Measurements from ENCODE around the gene GPRIN1. TPM values are rescaled to one million over a fixed set of nuclear protein-coding genes. Genes with fewer than 3 reads are reported as not detected.
A peak's percentile ranks its signal among the peaks of the same experiment; 100 is the strongest.

Gene GPRIN1
- total RNA-seq, 1 experiment from 2014 or later, result 8.5 TPM

DNA sequence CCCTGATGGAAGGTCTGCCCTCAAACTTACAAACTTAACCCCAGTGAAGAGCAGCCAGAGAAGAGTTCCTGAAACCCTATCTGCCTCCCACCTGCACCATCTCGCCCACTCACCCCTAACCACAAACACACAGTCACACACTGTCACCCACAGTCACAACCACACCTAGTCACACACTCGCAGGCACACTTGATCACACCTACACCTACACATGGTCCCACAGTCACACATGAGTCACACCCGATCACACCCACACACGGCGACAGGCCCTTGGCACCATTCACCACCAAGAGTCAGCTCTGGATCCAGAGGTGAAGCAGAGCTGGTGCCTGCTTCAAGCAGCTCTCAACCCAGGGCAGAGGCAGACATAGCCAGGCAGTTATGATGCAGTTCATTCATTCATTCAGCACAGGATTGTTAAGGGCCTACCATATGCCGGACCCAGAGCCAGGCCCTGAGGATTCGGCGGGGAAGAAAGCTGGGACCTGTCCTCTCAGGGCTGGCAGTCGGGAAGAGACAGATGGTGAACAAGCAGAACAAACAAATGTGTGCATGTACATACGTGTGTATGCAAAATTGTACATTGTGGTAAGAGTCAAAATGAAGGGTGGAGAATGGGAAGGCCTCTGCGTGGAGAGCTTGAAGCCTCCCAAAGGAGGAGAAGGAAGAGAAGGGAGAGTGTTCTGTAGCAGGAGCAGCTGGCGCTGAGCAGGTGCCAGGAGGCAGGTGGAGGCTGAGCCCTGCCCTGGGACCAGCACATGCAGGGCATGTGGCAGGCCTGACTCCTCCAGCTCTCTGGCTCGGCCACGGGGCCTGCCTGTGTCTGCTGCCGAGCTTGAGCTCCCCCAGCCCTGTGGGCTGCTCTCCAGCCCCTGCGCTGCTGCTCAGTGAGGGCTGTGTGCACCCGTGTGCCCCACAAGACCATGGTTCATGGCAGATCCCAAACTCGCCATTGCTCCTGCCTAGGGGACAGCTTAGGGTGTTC is 43.7 kb upstream of the GPRIN1 start:
- ATAC-seq (no peak), DNase-seq (ENCODE audit: low spot score) (no peak)
- H3K9me3 Mint-ChIP-seq, result no peaks in the 10 kb centered on the region
- H3K36me3 Mint-ChIP-seq, result no peaks in the 10 kb centered on the region
- no peaks in the 10 kb centered on the region for H3K27me3 Mint-ChIP-seq (ENCODE audit: low read depth)
- ChIA-PET POLR2A (no interaction called here), CTCF (no interaction called here)
- peaks cover 22% of the 10 kb centered on the region for H3K4me1 Mint-ChIP-seq
- TF ChIP-seq, protein P1, sequence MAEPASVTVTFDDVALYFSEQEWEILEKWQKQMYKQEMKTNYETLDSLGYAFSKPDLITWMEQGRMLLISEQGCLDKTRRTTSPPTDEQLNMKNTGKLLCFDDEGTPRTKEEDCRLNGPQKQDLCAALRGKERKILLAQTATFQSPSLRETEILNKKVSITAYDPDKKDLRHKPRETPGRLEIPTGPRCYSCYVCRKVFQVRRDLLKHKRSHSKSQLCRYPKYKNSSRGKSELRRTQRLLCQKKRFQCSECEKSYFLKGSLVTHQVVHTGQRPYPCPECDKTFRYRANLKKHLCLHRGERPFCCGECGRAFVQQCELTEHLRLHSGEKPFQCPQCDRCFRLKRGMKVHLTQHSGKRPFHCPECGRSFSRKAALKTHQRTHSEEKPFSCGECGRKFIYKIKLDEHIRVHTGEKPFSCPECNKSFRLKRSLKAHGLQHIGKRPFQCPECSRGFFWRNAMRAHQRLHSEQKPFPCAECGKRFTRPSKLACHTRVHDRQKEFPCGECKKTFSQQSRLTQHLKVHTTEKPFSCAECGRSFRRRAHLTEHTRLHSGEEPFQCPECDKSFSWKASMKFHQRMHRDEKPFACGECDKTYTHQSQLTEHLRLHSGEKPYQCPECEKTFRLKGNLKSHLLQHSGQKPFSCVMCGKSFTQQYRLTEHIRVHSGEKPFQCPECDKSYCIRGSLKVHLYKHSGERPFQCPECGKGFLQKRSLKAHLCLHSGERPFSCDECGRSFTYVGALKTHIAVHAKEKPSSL (CRISPR knock-in tag; conservative IDR thresholded peaks at IDR 0.05), result no peak
- TF ChIP-seq, protein P2, sequence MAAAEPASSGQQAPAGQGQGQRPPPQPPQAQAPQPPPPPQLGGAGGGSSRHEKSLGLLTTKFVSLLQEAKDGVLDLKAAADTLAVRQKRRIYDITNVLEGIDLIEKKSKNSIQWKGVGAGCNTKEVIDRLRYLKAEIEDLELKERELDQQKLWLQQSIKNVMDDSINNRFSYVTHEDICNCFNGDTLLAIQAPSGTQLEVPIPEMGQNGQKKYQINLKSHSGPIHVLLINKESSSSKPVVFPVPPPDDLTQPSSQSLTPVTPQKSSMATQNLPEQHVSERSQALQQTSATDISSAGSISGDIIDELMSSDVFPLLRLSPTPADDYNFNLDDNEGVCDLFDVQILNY (CRISPR knock-in tag; IDR thresholded peaks at IDR 0.05), result no peak
- TF ChIP-seq ETV6 (CRISPR knock-in tag; IDR thresholded peaks at IDR 0.05) (no peak), NR1H2 (CRISPR knock-in tag; IDR thresholded peaks at IDR 0.05) (no peak)
- TF ChIP-seq, protein P3, sequence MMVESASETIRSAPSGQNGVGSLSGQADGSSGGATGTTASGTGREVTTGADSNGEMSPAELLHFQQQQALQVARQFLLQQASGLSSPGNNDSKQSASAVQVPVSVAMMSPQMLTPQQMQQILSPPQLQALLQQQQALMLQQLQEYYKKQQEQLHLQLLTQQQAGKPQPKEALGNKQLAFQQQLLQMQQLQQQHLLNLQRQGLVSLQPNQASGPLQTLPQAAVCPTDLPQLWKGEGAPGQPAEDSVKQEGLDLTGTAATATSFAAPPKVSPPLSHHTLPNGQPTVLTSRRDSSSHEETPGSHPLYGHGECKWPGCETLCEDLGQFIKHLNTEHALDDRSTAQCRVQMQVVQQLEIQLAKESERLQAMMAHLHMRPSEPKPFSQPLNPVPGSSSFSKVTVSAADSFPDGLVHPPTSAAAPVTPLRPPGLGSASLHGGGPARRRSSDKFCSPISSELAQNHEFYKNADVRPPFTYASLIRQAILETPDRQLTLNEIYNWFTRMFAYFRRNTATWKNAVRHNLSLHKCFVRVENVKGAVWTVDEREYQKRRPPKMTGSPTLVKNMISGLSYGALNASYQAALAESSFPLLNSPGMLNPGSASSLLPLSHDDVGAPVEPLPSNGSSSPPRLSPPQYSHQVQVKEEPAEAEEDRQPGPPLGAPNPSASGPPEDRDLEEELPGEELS (CRISPR knock-in tag; IDR thresholded peaks at IDR 0.05), result no peak
- no peak overlapping the region for H3K4me3 Mint-ChIP-seq
- H3K27ac Mint-ChIP-seq, result no peak overlapping the region

DNA sequence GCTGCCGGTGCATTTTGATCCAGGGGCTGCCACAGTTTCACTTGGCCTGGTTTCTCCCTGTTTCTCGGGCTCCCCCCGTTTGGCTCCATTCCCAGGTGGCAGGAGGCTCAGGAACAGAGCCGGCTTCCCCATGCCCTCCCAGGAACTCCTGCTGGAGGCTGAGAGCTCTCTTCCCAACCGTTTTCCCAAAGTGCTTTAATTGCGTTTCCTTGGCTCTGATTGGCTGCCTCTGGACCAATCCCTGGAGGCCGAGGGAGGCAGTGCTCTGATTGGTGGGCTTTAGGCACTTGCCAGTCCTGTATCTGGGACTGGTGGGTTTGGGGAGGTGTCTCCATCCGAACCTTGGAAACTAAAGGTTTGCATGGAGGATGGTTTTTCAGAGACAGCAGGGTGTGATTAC is 42.2 kb upstream of the GPRIN1 start:
- TF ChIP-seq NFYB (CRISPR knock-in tag; conservative IDR thresholded peaks at IDR 0.05; ENCODE audit: low read depth) (peak; percentile 50; the same call in 1 of the 2 replicates), ZNF232 (CRISPR knock-in tag; IDR thresholded peaks at IDR 0.05) (no peak)
- DNase-seq (ENCODE audit: low spot score) (no peak), ATAC-seq (peak; percentile 2; the same call in 1 of the 2 replicates)
- no peaks in the 10 kb centered on the region for H3K9me3 Mint-ChIP-seq
- no peak overlapping the region for H3K27ac Mint-ChIP-seq
- H3K4me3 Mint-ChIP-seq, result no peak overlapping the region
- H3K27me3 Mint-ChIP-seq (ENCODE audit: low read depth), result no peaks in the 10 kb centered on the region
- ChIA-PET POLR2A (no interaction called here), CTCF (interaction anchor here (6.8 kb wide), 1 partner anchor 7 kb away, joined by 112 read pairs; no protein-coding TSS in a partner anchor)
- H3K4me1 Mint-ChIP-seq, result peaks cover 25% of the 10 kb centered on the region
- H3K36me3 Mint-ChIP-seq, result no peaks in the 10 kb centered on the region

DNA sequence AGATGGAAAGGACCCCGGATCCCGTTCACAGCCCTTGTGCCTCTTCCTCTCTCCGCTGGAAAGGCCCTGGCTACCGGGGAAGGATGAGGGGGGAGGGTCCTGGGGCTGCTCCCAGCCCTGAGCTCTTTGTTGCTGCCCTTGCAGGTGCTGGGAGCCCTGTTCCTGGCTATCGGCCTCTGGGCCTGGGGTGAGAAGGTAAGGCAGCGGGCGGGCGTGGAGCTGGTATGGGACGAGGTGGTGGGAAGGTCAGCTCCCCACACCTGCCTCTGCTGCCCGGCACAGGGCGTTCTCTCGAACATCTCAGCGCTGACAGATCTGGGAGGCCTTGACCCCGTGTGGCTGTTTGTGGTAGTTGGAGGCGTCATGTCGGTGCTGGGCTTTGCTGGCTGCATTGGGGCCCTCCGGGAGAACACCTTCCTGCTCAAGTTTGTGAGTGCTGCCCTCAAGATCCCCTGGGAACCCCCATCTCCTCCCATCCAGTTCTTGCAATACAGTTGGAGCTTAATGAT is 41.6 kb upstream of the GPRIN1 start:
- TF ChIP-seq ZNF671 (CRISPR knock-in tag; IDR thresholded peaks at IDR 0.05) (no peak), MYBL2 (CRISPR knock-in tag; IDR thresholded peaks at IDR 0.05) (no peak)
- H3K4me1 Mint-ChIP-seq, result peaks cover 29% of the 10 kb centered on the region
- ChIA-PET POLR2A (no interaction called here), CTCF (interaction anchor here (0.7 to 6.8 kb wide), 2 partner anchors 8 to 161 kb away, joined by 3 to 112 read pairs; no protein-coding TSS in a partner anchor)
- ATAC-seq, result no peak
- no peak overlapping the region for H3K27ac Mint-ChIP-seq
- H3K36me3 Mint-ChIP-seq, result no peaks in the 10 kb centered on the region
- H3K9me3 Mint-ChIP-seq, result no peaks in the 10 kb centered on the region
- no peaks in the 10 kb centered on the region for H3K27me3 Mint-ChIP-seq (ENCODE audit: low read depth)
- no peak for DNase-seq (ENCODE audit: low spot score)
- H3K4me3 Mint-ChIP-seq, result no peak overlapping the region

DNA sequence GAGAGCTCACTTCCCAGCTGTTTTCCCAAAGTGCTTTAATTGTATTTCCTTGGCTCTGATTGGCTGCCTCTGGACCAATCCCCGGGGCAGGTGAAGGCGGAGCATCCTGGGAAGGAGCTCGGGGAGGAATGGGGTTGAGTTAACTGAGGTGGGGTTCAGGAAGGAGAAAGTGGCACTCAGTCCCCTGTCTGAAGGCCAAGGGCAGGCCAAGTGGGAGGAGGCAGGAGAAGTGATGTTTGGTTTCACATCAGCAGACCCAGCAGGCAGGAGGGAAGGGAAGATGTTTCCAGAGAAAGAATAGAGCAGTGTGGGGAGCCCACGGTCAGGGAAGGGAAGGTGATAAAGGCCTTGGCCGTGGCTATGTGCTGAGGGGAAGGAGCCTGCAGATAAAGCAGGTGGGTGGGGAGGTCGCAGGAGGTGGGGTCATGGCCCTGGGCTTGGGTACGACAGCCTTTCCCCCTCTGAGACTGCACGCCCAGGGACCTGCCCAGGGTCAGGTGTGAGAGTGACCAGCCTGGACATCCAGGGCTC is 40.5 kb upstream of the GPRIN1 start:
- POLR2A ChIA-PET, result no interaction called here
- Mint-ChIP-seq H3K27me3 (ENCODE audit: low read depth) (no peaks in the 10 kb centered on the region), H3K9me3 (no peaks in the 10 kb centered on the region), H3K36me3 (no peaks in the 10 kb centered on the region), H3K4me3 (no peak overlapping the region), H3K4me1 (peaks cover 35% of the 10 kb centered on the region), H3K27ac (no peak overlapping the region)
- TF ChIP-seq TEAD4 (CRISPR knock-in tag; IDR thresholded peaks at IDR 0.05), result no peak
- TF ChIP-seq, protein P3 (CRISPR knock-in tag; IDR thresholded peaks at IDR 0.05), result no peak
- no peak for TF ChIP-seq ZNF416 (CRISPR knock-in tag; IDR thresholded peaks at IDR 0.05)
- no peak for TF ChIP-seq MYBL2 (CRISPR knock-in tag; IDR thresholded peaks at IDR 0.05)
- no peak for TF ChIP-seq SP1 (CRISPR knock-in tag; conservative IDR thresholded peaks at IDR 0.05)
- TF ChIP-seq, protein P1 (CRISPR knock-in tag; conservative IDR thresholded peaks at IDR 0.05), result no peak
- no peak for TF ChIP-seq FOXK1 (CRISPR knock-in tag; IDR thresholded peaks at IDR 0.05)
- no peak for TF ChIP-seq ELF4 (CRISPR knock-in tag; IDR thresholded peaks at IDR 0.05; ENCODE audit: low read depth)
- ATAC-seq (no peak), DNase-seq (ENCODE audit: low spot score) (no peak)
- CTCF ChIA-PET, result interaction anchor here (0.5 to 6.8 kb wide), 6 partner anchors 9 to 202 kb away, joined by 3 to 112 read pairs (median 3); partner anchors contain the start of genes EIF4E1B, FAF2 and SNCB

All from WTC11 (cell line).